HL-60 (cell line): ENCODE results near the gene TTC39B.

Experiments used
- DNase-seq, 2 experiments: peaks; one replicate each; pipeline ENCODE4 v3.0.0-alpha.2; 2010 to 2020; ENCODE audit warnings: low read depth in 1 of 2, low spot score in 1 of 2
- H3K27ac ChIP-seq: fragments of 250-450 bp; sonication (Bioruptor Pico); replicated peaks from 2 replicates; pipeline ENCODE4 v1.5.1; 2020; ENCODE audit warnings: mild to moderate bottlenecking, moderate library complexity
- H3K27me3 ChIP-seq: fragments of 250-450 bp; sonication (Bioruptor Pico); 2 replicates; pipeline ENCODE4 v1.5.1; 2021; ENCODE audit warnings: mild to moderate bottlenecking, moderate library complexity; ENCODE audit not compliant: insufficient read depth, poor library complexity, severe bottlenecking
- H3K4me3 ChIP-seq: replicated peaks from 2 replicates; pipeline ENCODE4 v1.5.1; 2011; ENCODE audit warnings: mild to moderate bottlenecking, control low read depth, low read length; ENCODE audit not compliant: insufficient read depth
- GABPA ChIP-seq: IDR thresholded peaks from 2 replicates; pipeline ENCODE4 v1.6.1; 2012; ENCODE audit warnings: low read depth
- POLR2AphosphoS5 ChIP-seq: IDR thresholded peaks from 2 replicates; pipeline ENCODE4 v1.6.1; 2012; ENCODE audit warnings: low read depth
- SPI1 ChIP-seq: IDR thresholded peaks from 2 replicates; pipeline ENCODE4 v1.6.1; 2012; ENCODE audit warnings: low read depth, mild to moderate bottlenecking, borderline replicate concordance
- TF ChIP-seq, protein P1 (sequence below): IDR thresholded peaks from 2 replicates; pipeline ENCODE4 v1.6.1; 2012; ENCODE audit warnings: low read depth; ENCODE audit not compliant: insufficient replicate concordance
- TF ChIP-seq, protein P2 (sequence below): IDR thresholded peaks from one replicate; pipeline ENCODE4 v1.5.1; 2011; ENCODE audit warnings: low read length, control low read depth, inconsistent platforms; ENCODE audit not compliant: insufficient read depth

The TTC39B gene

GRCh38 chr9:15137089-15137488 lies 169.9 kb downstream of the TTC39B start:
- no peaks in the 10 kb centered on the region for H3K27me3 ChIP-seq
- no peak for TF ChIP-seq POLR2AphosphoS5
- no peak for TF ChIP-seq SPI1
- TF ChIP-seq, protein P1, sequence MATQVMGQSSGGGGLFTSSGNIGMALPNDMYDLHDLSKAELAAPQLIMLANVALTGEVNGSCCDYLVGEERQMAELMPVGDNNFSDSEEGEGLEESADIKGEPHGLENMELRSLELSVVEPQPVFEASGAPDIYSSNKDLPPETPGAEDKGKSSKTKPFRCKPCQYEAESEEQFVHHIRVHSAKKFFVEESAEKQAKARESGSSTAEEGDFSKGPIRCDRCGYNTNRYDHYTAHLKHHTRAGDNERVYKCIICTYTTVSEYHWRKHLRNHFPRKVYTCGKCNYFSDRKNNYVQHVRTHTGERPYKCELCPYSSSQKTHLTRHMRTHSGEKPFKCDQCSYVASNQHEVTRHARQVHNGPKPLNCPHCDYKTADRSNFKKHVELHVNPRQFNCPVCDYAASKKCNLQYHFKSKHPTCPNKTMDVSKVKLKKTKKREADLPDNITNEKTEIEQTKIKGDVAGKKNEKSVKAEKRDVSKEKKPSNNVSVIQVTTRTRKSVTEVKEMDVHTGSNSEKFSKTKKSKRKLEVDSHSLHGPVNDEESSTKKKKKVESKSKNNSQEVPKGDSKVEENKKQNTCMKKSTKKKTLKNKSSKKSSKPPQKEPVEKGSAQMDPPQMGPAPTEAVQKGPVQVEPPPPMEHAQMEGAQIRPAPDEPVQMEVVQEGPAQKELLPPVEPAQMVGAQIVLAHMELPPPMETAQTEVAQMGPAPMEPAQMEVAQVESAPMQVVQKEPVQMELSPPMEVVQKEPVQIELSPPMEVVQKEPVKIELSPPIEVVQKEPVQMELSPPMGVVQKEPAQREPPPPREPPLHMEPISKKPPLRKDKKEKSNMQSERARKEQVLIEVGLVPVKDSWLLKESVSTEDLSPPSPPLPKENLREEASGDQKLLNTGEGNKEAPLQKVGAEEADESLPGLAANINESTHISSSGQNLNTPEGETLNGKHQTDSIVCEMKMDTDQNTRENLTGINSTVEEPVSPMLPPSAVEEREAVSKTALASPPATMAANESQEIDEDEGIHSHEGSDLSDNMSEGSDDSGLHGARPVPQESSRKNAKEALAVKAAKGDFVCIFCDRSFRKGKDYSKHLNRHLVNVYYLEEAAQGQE: no peak
- TF ChIP-seq GABPA: no peak
- TF ChIP-seq, protein P2, sequence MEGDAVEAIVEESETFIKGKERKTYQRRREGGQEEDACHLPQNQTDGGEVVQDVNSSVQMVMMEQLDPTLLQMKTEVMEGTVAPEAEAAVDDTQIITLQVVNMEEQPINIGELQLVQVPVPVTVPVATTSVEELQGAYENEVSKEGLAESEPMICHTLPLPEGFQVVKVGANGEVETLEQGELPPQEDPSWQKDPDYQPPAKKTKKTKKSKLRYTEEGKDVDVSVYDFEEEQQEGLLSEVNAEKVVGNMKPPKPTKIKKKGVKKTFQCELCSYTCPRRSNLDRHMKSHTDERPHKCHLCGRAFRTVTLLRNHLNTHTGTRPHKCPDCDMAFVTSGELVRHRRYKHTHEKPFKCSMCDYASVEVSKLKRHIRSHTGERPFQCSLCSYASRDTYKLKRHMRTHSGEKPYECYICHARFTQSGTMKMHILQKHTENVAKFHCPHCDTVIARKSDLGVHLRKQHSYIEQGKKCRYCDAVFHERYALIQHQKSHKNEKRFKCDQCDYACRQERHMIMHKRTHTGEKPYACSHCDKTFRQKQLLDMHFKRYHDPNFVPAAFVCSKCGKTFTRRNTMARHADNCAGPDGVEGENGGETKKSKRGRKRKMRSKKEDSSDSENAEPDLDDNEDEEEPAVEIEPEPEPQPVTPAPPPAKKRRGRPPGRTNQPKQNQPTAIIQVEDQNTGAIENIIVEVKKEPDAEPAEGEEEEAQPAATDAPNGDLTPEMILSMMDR: no peak
- no peak overlapping the region for H3K4me3 ChIP-seq
- no peak overlapping the region for H3K27ac ChIP-seq
- DNase-seq: no peak

- no peak for DNase-seq
- no peak for TF ChIP-seq SPI1
- TF ChIP-seq, protein P1: no peak
- TF ChIP-seq POLR2AphosphoS5: no peak
- no peak for TF ChIP-seq GABPA
- TF ChIP-seq, protein P2: no peak
- Histone ChIP-seq H3K27me3 (no peaks in the 10 kb centered on the region), H3K27ac (no peak overlapping the region), H3K4me3 (no peak overlapping the region)
Observed at GRCh38 chr9:15136646-15137045, 170.4 kb downstream of the TTC39B start.

DNA sequence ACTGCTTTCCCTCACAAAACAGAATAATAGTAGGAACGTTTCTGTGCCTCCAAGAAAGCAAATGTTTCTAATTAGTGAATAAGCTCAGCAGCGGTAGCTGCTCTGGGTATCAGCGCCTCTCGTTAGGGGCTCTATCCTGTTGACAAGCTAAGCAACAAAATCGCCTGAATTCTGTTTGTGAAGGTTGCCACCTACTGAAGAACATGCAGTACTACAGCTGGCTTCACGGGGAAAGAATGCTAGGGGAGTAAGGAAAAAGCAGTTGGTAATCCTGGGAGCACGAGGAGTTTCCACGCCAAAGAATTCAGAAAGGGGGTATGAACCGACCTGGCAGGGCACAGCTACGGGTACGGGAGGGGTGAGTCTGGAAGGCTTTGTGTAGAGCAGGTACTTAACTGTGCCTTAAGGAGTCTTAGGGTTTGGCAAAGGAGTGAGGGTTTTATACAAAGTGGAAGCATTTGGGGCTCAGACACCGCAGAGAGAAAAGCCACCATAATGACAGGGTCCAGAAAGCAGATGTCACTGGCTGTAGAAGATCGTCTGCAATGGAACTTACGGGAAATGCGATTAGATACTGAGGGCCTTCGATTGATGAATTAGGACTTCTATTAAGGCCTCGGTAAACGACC lies 171.7 kb downstream of the TTC39B start:
- no peaks in the 10 kb centered on the region for H3K27me3 ChIP-seq
- no peak overlapping the region for H3K4me3 ChIP-seq
- H3K27ac ChIP-seq: no peak overlapping the region
- no peak for TF ChIP-seq GABPA
- TF ChIP-seq, protein P2: peak; percentile 14
- TF ChIP-seq SPI1: no peak
- peak; percentile 0 to 14 for DNase-seq

- no peak for DNase-seq
- Histone ChIP-seq H3K27ac (no peak overlapping the region), H3K4me3 (no peak overlapping the region), H3K27me3 (no peaks in the 10 kb centered on the region)
- TF ChIP-seq, protein P1: no peak
- TF ChIP-seq GABPA (no peak), SPI1 (no peak), POLR2AphosphoS5 (no peak)
- TF ChIP-seq, protein P2: no peak
Observed at GRCh38 chr9:15133488-15133887, 173.5 kb downstream of the TTC39B start.
